K562 (cell line): ENCODE data around the gene SLC12A3. TPM values are rescaled to one million over a fixed set of nuclear protein-coding genes. Genes with fewer than 3 reads are reported as not detected.

Experiments
- ATAC-seq: fragments of 200-7000 bp; cut with Tn5 transposase; 3 replicates; pipeline ENCODE4 v1.9.1; 2020; ENCODE audit warnings: moderate library complexity
- BruUV-seq: library from RNA; stranded (reverse); fragments of 400-500 nt; replicated peaks from 2 replicates; lab custom pipeline; 2021; lab: Mats Ljungman, UMichigan
- CTCF ChIA-PET: fragments of 300-600 bp; formaldehyde crosslinking; extraction: SDS; loops from one replicate; lab custom pipeline; 2021; ENCODE audit warnings: low intra/inter-chr PET ratio; lab: Yijun Ruan, JAX
- POLR2A ChIA-PET: fragments of 300-600, 350-650 bp; sonication (Branson Sonifier 250); formaldehyde crosslinking; extraction: SDS; loops from one replicate; lab custom pipeline; 2021; ENCODE audit warnings: antibody characterized with exemption, inconsistent platforms; lab: Yijun Ruan, JAX
- DNase-seq, 4 experiments: peaks; one replicate each; pipeline versions ENCODE4 v3.0.0 to v3.0.0-alpha.2; 2011 to 2018; ENCODE audit warnings: low spot score in 3 of 4, mixed read lengths in 3 of 4; ENCODE audit errors: extremely low read depth in 1 of 4
- FAIRE-seq: peaks from 2 replicates; lab custom pipeline; 2011; peaks lifted over from hg19 to GRCh38; lab: Jason Lieb, UNC
- H2AFZ ChIP-seq: 2 replicates; pipeline ENCODE4 v1.6.0; 2011; ENCODE audit warnings: low read depth, low read length, control low read depth, inconsistent platforms
- H3K27ac ChIP-seq: fragments of 200-600 bp; 3 replicates; pipeline ENCODE4 v1.8.0; 2011; ENCODE audit warnings: low read depth, mild to moderate bottlenecking, control low read depth, inconsistent platforms, low read length, moderate library complexity, mixed read lengths; ENCODE audit errors: extremely low read depth
- H3K27me3 ChIP-seq, 2 experiments: fragments of 300-600 bp in 1 of 2; 2 replicates in 1 of 2; 3 replicates in 1 of 2; pipeline versions ENCODE4 v1.6.0 to v1.8.0; 2011; ENCODE audit warnings: inconsistent platforms in 2 of 2, low read length in 2 of 2, mild to moderate bottlenecking in 1 of 2, mixed read lengths in 1 of 2, moderate library complexity in 1 of 2; ENCODE audit not compliant: control insufficient read depth in 2 of 2, insufficient read depth in 2 of 2
- H3K36me3 ChIP-seq: fragments of 300-600 bp; 3 replicates; pipeline ENCODE4 v1.8.0; 2011; ENCODE audit warnings: mild to moderate bottlenecking, low read length, inconsistent platforms; ENCODE audit not compliant: control insufficient read depth, insufficient read depth
- H3K4me1 ChIP-seq, 2 experiments: fragments of 200-600 bp in 1 of 2; replicated peaks in 1 of 2; 2 replicates in 1 of 2; 3 replicates in 1 of 2; pipeline versions ENCODE4 v1.5.1 to v1.8.0; 2011; ENCODE audit warnings: inconsistent platforms in 2 of 2, low read length in 2 of 2, mild to moderate bottlenecking in 1 of 2, mixed read lengths in 1 of 2, moderate library complexity in 1 of 2; ENCODE audit not compliant: control insufficient read depth in 2 of 2, insufficient read depth in 2 of 2
- H3K4me2 ChIP-seq: 2 replicates; pipeline ENCODE4 v1.6.1; 2011; ENCODE audit warnings: low read length, control low read depth, inconsistent platforms, mixed read lengths; ENCODE audit not compliant: insufficient read depth
- H3K4me3 ChIP-seq: fragments of 200-600 bp; sonication (generic), shearing (Covaris generic); 2 replicates; pipeline ENCODE4 v1.5.1; 2016; ENCODE audit warnings: control low read depth, inconsistent platforms
- H3K79me2 ChIP-seq: fragments of 200-600 bp; 3 replicates; pipeline ENCODE4 v1.8.0; 2011; ENCODE audit warnings: low read length, inconsistent platforms; ENCODE audit not compliant: control insufficient read depth, insufficient read depth
- H3K9ac ChIP-seq, 2 experiments: 2 replicates each; pipeline versions ENCODE4 v1.6.0 to v1.6.1; 2011; ENCODE audit warnings: low read depth in 2 of 2, low read length in 2 of 2, control low read depth in 1 of 2, inconsistent platforms in 1 of 2, mild to moderate bottlenecking in 1 of 2, mixed read lengths in 1 of 2; ENCODE audit not compliant: insufficient read depth in 1 of 2
- H3K9me1 ChIP-seq: one replicate; pipeline ENCODE4 v1.6.0; 2011; ENCODE audit warnings: inconsistent platforms, mild to moderate bottlenecking, low read length, moderate library complexity; ENCODE audit not compliant: control insufficient read depth, insufficient read depth
- H3K9me3 ChIP-seq: replicated peaks from 2 replicates; pipeline ENCODE4 v1.5.1; 2011; ENCODE audit warnings: low read depth, low read length, inconsistent platforms; ENCODE audit not compliant: control insufficient read depth, insufficient read depth
- H4K20me1 ChIP-seq: replicated peaks from 2 replicates; pipeline ENCODE4 v1.6.1; 2011; ENCODE audit warnings: low read length, inconsistent platforms, mixed read lengths; ENCODE audit not compliant: control insufficient read depth, insufficient read depth
- EZH2 ChIP-seq: IDR thresholded peaks from 2 replicates; pipeline ENCODE4 v1.6.1; 2012; ENCODE audit warnings: low read depth, mild to moderate bottlenecking, inconsistent platforms, low read length, borderline replicate concordance
- RBM17 ChIP-seq: fragments of 200-400 bp; formaldehyde crosslinking; IDR thresholded peaks from 2 replicates; pipeline ENCODE4 v1.6.1; 2017; ENCODE audit warnings: low read depth, mild to moderate bottlenecking, low read length, borderline replicate concordance
- ZNF217 ChIP-seq: sonication (generic); formaldehyde crosslinking; IDR thresholded peaks from 2 replicates; pipeline ENCODE4 v1.8.0; 2022; ENCODE audit warnings: mild to moderate bottlenecking, missing genetic modification reagents
- ZNF445 ChIP-seq: fragments of 250-450 bp; sonication (Bioruptor Pico); IDR thresholded peaks from 2 replicates; pipeline ENCODE4 v1.4.0; 2020; ENCODE audit warnings: low read depth, mild to moderate bottlenecking, moderate library complexity
- ZNF586 ChIP-seq: fragments of 450-650 bp; formaldehyde crosslinking; conservative IDR thresholded peaks from 2 replicates; pipeline ENCODE4 v1.4.0; 2020; ENCODE audit warnings: mild to moderate bottlenecking, moderate library complexity
- ZSCAN29 ChIP-seq: fragments of 450-650 bp; IDR thresholded peaks from 2 replicates; pipeline ENCODE4 v1.6.1; 2017
- WGBS: fragments of 100-300 bp; shearing (Covaris generic); methylation state at CpG from one replicate; pipeline ENCODE4 v1.1.6; 2016; ENCODE audit warnings: low coverage, mixed read lengths; ENCODE audit not compliant: insufficient coverage; ENCODE audit errors: missing lambda C conversion rate; 5-methylcytosine and 5-hydroxymethylcytosine counted together
- in situ Hi-C: fragments of 300-500 bp; cut with MboI; formaldehyde crosslinking; loops from 4 replicates; pipeline ENCODE4 v1.15.0; 2018; ENCODE audit warnings: inconsistent platforms, mixed read lengths
- intact Hi-C: fragments of 100-400 bp; cut with micrococcal nuclease; formaldehyde crosslinking; loops from 2 replicates; pipeline ENCODE4 v1.14.2; 2022
- polyA plus RNA-seq, 8 experiments: library from polyadenylated mRNA; depleted of rRNA in 4 of 8; stranded (reverse) in 5 of 8; unstranded in 3 of 8; fragments of >200 nt; fragmentation: Nextera tagmentation in 2 of 8; fragmentation: Illumina TruSeq in 1 of 8; extraction: Ambion mirVana in 2 of 8; extraction: Trizol in 1 of 8; gene quantifications; 2 replicates each; pipeline versions ENCODE4 v1.2.1 to v1.2.3, GENCODE V29; 2011 to 2014; ENCODE audit warnings: inconsistent platforms in 1 of 8, missing spikeins in 1 of 8
- total RNA-seq, 7 experiments: library from RNA; depleted of rRNA in 6 of 7; stranded (reverse); fragments of >200 nt in 6 of 7; fragmentation: Illumina TruSeq in 2 of 7; extraction: Trizol in 2 of 7; gene quantifications; 2 replicates each; pipeline versions ENCODE4 v1.2.1 to v1.2.3, GENCODE V29; 2011 to 2021; ENCODE audit warnings: low replicate concordance in 1 of 7
- TF ChIP-seq, protein P1 (sequence below): sonication (generic); formaldehyde crosslinking; IDR thresholded peaks from 2 replicates; pipeline ENCODE4 v1.8.1; 2022; ENCODE audit warnings: missing genetic modification reagents

SLC12A3 gene
- total and polyA plus RNA-seq, 9 of the 15 experiments (the other 6 are each of a cell fraction or from before 2014, with no cell fraction given): not detected

DNA sequence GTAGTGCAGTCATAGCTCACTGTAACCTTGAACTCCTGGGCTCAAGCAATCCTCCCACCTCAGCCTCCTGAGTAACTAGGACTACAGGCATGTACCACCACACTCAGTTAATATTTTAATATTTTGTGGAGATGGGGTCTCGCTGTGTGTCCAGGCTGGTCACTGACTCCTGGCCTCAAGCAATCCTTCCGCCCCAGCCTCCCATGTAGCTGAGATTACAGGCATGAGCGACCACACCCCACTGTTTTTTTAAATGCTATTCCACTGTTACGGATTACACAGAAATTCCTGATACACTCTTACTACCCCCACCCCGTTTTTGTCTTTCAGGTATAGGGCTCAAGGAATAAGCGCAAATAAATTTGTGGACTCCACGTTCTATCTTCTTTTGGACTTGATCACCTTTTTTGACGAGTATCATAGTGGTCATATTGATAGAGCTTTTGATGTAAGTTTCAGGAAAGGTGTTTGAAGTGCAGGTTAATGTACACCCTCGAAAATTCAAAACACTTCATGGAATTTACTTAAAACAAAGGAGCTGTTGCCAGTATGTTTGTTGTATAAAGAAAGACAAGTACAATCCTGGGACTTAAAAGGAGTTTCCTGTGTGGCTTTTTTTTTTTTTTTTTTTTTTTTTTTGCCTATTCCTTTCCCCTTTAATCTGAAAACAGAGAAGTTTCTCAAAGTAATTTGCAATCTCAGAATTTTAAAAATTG is 26.2 kb upstream of the SLC12A3 start (continued):
- TF ChIP-seq, protein P1, sequence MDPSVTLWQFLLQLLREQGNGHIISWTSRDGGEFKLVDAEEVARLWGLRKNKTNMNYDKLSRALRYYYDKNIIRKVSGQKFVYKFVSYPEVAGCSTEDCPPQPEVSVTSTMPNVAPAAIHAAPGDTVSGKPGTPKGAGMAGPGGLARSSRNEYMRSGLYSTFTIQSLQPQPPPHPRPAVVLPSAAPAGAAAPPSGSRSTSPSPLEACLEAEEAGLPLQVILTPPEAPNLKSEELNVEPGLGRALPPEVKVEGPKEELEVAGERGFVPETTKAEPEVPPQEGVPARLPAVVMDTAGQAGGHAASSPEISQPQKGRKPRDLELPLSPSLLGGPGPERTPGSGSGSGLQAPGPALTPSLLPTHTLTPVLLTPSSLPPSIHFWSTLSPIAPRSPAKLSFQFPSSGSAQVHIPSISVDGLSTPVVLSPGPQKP (CRISPR knock-in tag): no peak
- TF ChIP-seq ZSCAN29 (no peak), ZNF217 (CRISPR knock-in tag) (no peak), RBM17 (no peak)
- TF ChIP-seq, all 486 proteins: peak for 0

DNA sequence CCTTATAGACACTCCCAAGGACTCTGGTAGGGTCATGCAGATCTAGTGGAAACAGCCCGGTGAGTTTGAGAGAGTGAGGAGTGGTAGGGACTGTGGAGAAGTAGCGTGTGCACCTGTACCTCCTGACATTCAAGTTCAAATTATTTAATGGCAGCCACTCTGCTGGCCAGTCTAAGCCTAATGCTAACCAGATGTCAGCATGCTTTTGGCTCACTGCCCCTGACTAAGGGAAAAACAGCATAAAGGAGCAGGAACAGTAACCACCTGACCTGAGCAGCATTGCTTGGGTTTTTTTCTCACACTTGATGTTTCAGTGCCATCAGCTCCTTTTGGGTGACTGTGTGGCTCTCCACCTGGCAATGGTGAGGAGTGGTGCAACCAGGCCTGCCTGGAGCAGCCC is 23.8 kb upstream of the SLC12A3 start:
- no peaks in the 10 kb centered on the region for H3K27me3 ChIP-seq
- in situ Hi-C loops: no loop called here
- peaks cover 88% of the 10 kb centered on the region for H3K36me3 ChIP-seq
- no peak overlapping the region for H3K27ac ChIP-seq
- WGBS: 100% methylated on average over 2 of the region's 2 CpGs
- POLR2A ChIA-PET: interaction anchor here (1.2 kb wide), 1 partner anchor 11 kb away, joined by 3 read pairs; no protein-coding TSS in a partner anchor
- no peak overlapping the region for H3K9ac ChIP-seq
- no peaks in the 10 kb centered on the region; the same call in 1 of the 2 replicates for H4K20me1 ChIP-seq
- BruUV-seq: no TSS peak
- H3K4me3 ChIP-seq: no peak overlapping the region
- DNase-seq (no peak), FAIRE-seq (no peak), ATAC-seq (no peak)
- H3K4me2 ChIP-seq: no peak overlapping the region
- H2AFZ ChIP-seq: no peak overlapping the region
- no peaks in the 10 kb centered on the region for H3K9me3 ChIP-seq
- CTCF ChIA-PET: no interaction called here
- H3K9me1 ChIP-seq: no peaks in the 10 kb centered on the region
- no peaks in the 10 kb centered on the region for H3K79me2 ChIP-seq
- peaks cover 0 to 5% of the 10 kb centered on the region in 2 experiments; a peak in 2 of 5 replicates for H3K4me1 ChIP-seq
- intact Hi-C loops: no loop called here
- no peak for TF ChIP-seq ZNF445
- TF ChIP-seq ZNF586: no peak
- no peak for TF ChIP-seq EZH2
- TF ChIP-seq, all 486 proteins: peak for 0
